CD4-positive, CD25-positive, alpha-beta regulatory T cell (primary cell): ENCODE measurements around the gene METTL25. TPM values are rescaled to one million over a fixed set of nuclear protein-coding genes. Genes with fewer than 3 reads are reported as not detected.

Experiments used
- ATAC-seq, 2 donors: fragments of 150-1000 bp; cut with Tn5 transposase; one replicate each; pipeline ENCODE4 v1.10.0; 2021; ENCODE audit warnings: low read depth in 2 of 2, moderate number of reproducible peaks in 2 of 2, moderate library complexity in 1 of 2
- DNase-seq, 3 donors: peaks; one replicate each; pipeline versions ENCODE4 v3.0.0 to v3.0.0-alpha.2; 2012 to 2022; ENCODE audit warnings: mixed read lengths in 1 of 3
- H3K27ac ChIP-seq: one replicate; pipeline ENCODE4 v1.7.0; 2013; ENCODE audit warnings: mild to moderate bottlenecking, low read length; ENCODE audit not compliant: insufficient read depth, poor library complexity, severe bottlenecking
- H3K27me3 ChIP-seq: one replicate; pipeline ENCODE4 v1.7.0; 2013; ENCODE audit warnings: low read length; ENCODE audit not compliant: control insufficient read depth, insufficient read depth
- H3K36me3 ChIP-seq: one replicate; pipeline ENCODE4 v1.7.0; 2013; ENCODE audit warnings: mild to moderate bottlenecking, low read length, moderate library complexity; ENCODE audit not compliant: control insufficient read depth, insufficient read depth
- H3K4me1 ChIP-seq: 2 replicates; pipeline ENCODE4 v1.7.0; 2013; ENCODE audit warnings: mild to moderate bottlenecking, low read length; ENCODE audit not compliant: insufficient read depth, control insufficient read depth, poor library complexity, severe bottlenecking
- H3K4me3 ChIP-seq: one replicate; pipeline ENCODE4 v1.7.0; 2013; ENCODE audit warnings: low read depth, mild to moderate bottlenecking, low read length, moderate library complexity
- H3K9me3 ChIP-seq, 2 experiments: 1 replicate in 1 of 2; 2 replicates in 1 of 2; pipeline ENCODE4 v1.7.0; 2013; ENCODE audit warnings: low read length in 2 of 2, mild to moderate bottlenecking in 1 of 2, moderate library complexity in 1 of 2; ENCODE audit not compliant: control insufficient read depth in 2 of 2
- H3K27ac Mint-ChIP-seq, 3 donors: one replicate each; pipeline ENCODE4 v1.8.0; 2020 to 2022; ENCODE audit warnings: mild to moderate bottlenecking in 3 of 3, mixed read lengths in 3 of 3, moderate library complexity in 2 of 3
- H3K27me3 Mint-ChIP-seq: one replicate; pipeline ENCODE4 v1.8.0; 2022; ENCODE audit warnings: mild to moderate bottlenecking, mixed read lengths
- H3K36me3 Mint-ChIP-seq: one replicate; pipeline ENCODE4 v1.8.0; 2020; ENCODE audit warnings: mixed read lengths
- H3K4me1 Mint-ChIP-seq, 4 donors: one replicate each; pipeline ENCODE4 v1.8.0; 2020 to 2022; ENCODE audit warnings: mixed read lengths in 4 of 4, mild to moderate bottlenecking in 1 of 4
- H3K4me3 Mint-ChIP-seq, 4 donors: one replicate each; pipeline ENCODE4 v1.8.0; 2020 to 2022; ENCODE audit warnings: mild to moderate bottlenecking in 4 of 4, mixed read lengths in 4 of 4, moderate library complexity in 3 of 4
- H3K9me3 Mint-ChIP-seq, 7 donors: one replicate each; pipeline ENCODE4 v1.8.0; 2020 to 2022; ENCODE audit warnings: mixed read lengths in 7 of 7, mild to moderate bottlenecking in 3 of 7, moderate library complexity in 2 of 7
- polyA plus RNA-seq, 4 donors: library from polyadenylated mRNA; unstranded; fragments of 300-500 nt; fragmentation: Illumina TruSeq; gene quantifications; one replicate each; pipeline ENCODE4 v1.2.3, GENCODE V29; 2021
- total RNA-seq: library from RNA; stranded (reverse); gene quantifications from one replicate; pipeline ENCODE4 v1.2.3, GENCODE V29; 2022

METTL25 gene
- total and polyA plus RNA-seq, 5 donors from 2014 or later = 12.6 to 16.1 (median 13.6) TPM

- no peaks in the 10 kb centered on the region for H3K4me1 Mint-ChIP-seq
- no peak for ATAC-seq
- no peaks in the 10 kb centered on the region for H3K36me3 ChIP-seq
- no peaks in the 10 kb centered on the region for H3K27me3 Mint-ChIP-seq
- H3K4me1 ChIP-seq = no peaks in the 10 kb centered on the region
- H3K4me3 Mint-ChIP-seq = no peak overlapping the region
- no peak overlapping the region for H3K27ac Mint-ChIP-seq
- no peak overlapping the region for H3K4me3 ChIP-seq
- H3K27ac ChIP-seq = no peak overlapping the region
- H3K36me3 Mint-ChIP-seq = no peaks in the 10 kb centered on the region
- DNase-seq = no peak
- no peaks in the 10 kb centered on the region for H3K9me3 Mint-ChIP-seq
- H3K27me3 ChIP-seq = no peaks in the 10 kb centered on the region
- H3K9me3 ChIP-seq = no peaks in the 10 kb centered on the region
Measured at GRCh38 chr12:82517808-82518207, 159.5 kb downstream of the METTL25 start.

- no peak overlapping the region for H3K4me3 Mint-ChIP-seq
- Histone ChIP-seq H3K9me3 (no peaks in the 10 kb centered on the region), H3K27ac (no peak overlapping the region), H3K27me3 (no peaks in the 10 kb centered on the region), H3K4me3 (no peak overlapping the region), H3K4me1 (no peaks in the 10 kb centered on the region), H3K36me3 (no peaks in the 10 kb centered on the region)
- ATAC-seq = no peak
- H3K36me3 Mint-ChIP-seq = no peaks in the 10 kb centered on the region
- no peak for DNase-seq
- no peaks in the 10 kb centered on the region for H3K4me1 Mint-ChIP-seq
- no peak overlapping the region for H3K27ac Mint-ChIP-seq
- no peaks in the 10 kb centered on the region for H3K27me3 Mint-ChIP-seq
- no peaks in the 10 kb centered on the region for H3K9me3 Mint-ChIP-seq
Measured at GRCh38 chr12:82519510-82519909, 161.2 kb downstream of the METTL25 start.

DNA sequence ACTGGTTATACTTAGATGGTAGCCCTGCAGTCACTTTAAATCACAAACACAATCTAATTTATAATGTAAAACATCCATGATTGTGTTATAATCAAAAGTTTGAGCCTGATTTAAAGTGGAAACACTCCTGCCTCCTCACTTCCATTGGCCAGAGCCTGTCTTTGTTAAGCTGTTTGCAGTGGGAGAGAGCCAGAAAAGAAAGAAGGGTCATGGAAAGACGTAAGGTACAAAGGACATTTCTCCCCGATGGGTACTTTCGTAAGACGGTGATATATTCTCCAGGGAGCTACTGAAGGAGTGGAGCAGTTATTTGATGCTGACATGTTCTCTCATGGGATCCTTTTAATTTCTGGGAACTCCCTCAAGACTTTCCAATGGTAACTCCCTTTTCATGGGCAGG is 164.0 kb downstream of the METTL25 start:
- Histone ChIP-seq H3K9me3 (no peaks in the 10 kb centered on the region), H3K36me3 (no peaks in the 10 kb centered on the region), H3K27me3 (no peaks in the 10 kb centered on the region), H3K27ac (no peak overlapping the region), H3K4me3 (no peak overlapping the region), H3K4me1 (no peaks in the 10 kb centered on the region)
- Mint-ChIP-seq H3K9me3 (no peaks in the 10 kb centered on the region), H3K4me1 (no peaks in the 10 kb centered on the region), H3K36me3 (no peaks in the 10 kb centered on the region), H3K27ac (no peak overlapping the region), H3K27me3 (no peaks in the 10 kb centered on the region), H3K4me3 (no peak overlapping the region)
- DNase-seq (no peak), ATAC-seq (no peak)

DNA sequence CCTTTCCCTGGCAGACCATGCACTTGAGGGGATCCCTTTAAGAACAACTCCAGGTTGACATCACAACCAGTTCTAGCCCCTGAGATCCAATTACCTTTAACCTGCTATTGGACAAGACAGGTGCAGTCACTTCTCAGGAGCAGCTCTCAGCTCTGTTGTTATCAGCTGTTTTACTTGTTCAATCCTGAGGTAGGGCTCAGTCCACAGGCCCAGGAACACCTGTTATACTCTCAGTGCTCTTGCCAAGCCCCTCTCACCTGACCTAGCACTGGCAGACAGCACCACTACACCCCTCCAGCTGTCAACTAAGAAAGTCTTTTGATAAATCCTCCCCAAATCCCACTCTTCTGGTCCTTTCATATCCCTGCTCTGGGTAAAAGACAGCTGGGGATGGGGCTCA is 164.4 kb downstream of the METTL25 start:
- Mint-ChIP-seq H3K27ac (peak overlapping the region in 1 of 3 donors; percentile 32), H3K4me1 (no peaks in the 10 kb centered on the region), H3K36me3 (no peaks in the 10 kb centered on the region), H3K27me3 (no peaks in the 10 kb centered on the region), H3K4me3 (no peak overlapping the region), H3K9me3 (no peaks in the 10 kb centered on the region)
- Histone ChIP-seq H3K9me3 (no peaks in the 10 kb centered on the region), H3K4me1 (no peaks in the 10 kb centered on the region), H3K27ac (no peak overlapping the region), H3K27me3 (no peaks in the 10 kb centered on the region), H3K4me3 (no peak overlapping the region), H3K36me3 (no peaks in the 10 kb centered on the region)
- DNase-seq (no peak), ATAC-seq (no peak)

GRCh38 chr12:82523996-82524395 is 165.7 kb downstream of the METTL25 start:
- H3K4me3 Mint-ChIP-seq = no peak overlapping the region
- ATAC-seq (no peak), DNase-seq (no peak)
- H3K36me3 Mint-ChIP-seq = no peaks in the 10 kb centered on the region
- no peak overlapping the region for H3K4me3 ChIP-seq
- no peaks in the 10 kb centered on the region for H3K27me3 ChIP-seq
- no peaks in the 10 kb centered on the region for H3K27me3 Mint-ChIP-seq
- H3K27ac ChIP-seq = no peak overlapping the region
- H3K36me3 ChIP-seq = no peaks in the 10 kb centered on the region
- no peaks in the 10 kb centered on the region for H3K4me1 ChIP-seq
- H3K9me3 Mint-ChIP-seq = no peaks in the 10 kb centered on the region
- no peaks in the 10 kb centered on the region for H3K9me3 ChIP-seq
- H3K27ac Mint-ChIP-seq = no peak overlapping the region
- H3K4me1 Mint-ChIP-seq = no peaks in the 10 kb centered on the region

DNA sequence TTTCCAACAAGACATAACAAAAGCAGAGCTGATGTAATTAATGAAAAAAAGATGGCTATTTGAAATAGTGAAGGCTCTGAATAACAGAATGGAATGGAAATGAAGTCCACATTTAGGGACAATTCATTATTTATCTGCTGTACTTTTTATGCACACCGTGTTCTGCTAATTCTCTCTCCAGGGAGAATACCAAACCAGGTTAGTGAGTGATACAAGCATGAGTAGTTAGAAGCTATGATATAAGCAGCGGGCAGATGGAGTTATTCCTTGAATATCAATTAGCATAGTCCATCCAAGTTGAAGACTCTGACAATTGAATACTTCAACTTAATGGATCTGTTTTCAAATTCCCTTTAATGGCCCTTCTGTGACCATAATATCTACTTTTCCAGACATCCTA is 166.3 kb downstream of the METTL25 start:
- DNase-seq (no peak), ATAC-seq (no peak)
- Mint-ChIP-seq H3K27me3 (no peaks in the 10 kb centered on the region), H3K4me1 (no peaks in the 10 kb centered on the region), H3K36me3 (no peaks in the 10 kb centered on the region), H3K4me3 (no peak overlapping the region), H3K27ac (no peak overlapping the region), H3K9me3 (no peaks in the 10 kb centered on the region)
- no peak overlapping the region for H3K27ac ChIP-seq
- H3K36me3 ChIP-seq = no peaks in the 10 kb centered on the region
- no peaks in the 10 kb centered on the region for H3K9me3 ChIP-seq
- H3K4me1 ChIP-seq = no peaks in the 10 kb centered on the region
- no peaks in the 10 kb centered on the region for H3K27me3 ChIP-seq
- H3K4me3 ChIP-seq = no peak overlapping the region

- H3K4me3 Mint-ChIP-seq = no peak overlapping the region
- no peaks in the 10 kb centered on the region for H3K36me3 ChIP-seq
- no peaks in the 10 kb centered on the region for H3K27me3 Mint-ChIP-seq
- no peaks in the 10 kb centered on the region for H3K4me1 ChIP-seq
- no peaks in the 10 kb centered on the region for H3K9me3 Mint-ChIP-seq
- H3K27ac Mint-ChIP-seq = no peak overlapping the region
- DNase-seq = no peak
- no peaks in the 10 kb centered on the region for H3K36me3 Mint-ChIP-seq
- ATAC-seq = no peak
- no peak overlapping the region for H3K4me3 ChIP-seq
- no peaks in the 10 kb centered on the region for H3K4me1 Mint-ChIP-seq
- H3K27ac ChIP-seq = no peak overlapping the region
- no peaks in the 10 kb centered on the region for H3K27me3 ChIP-seq
- H3K9me3 ChIP-seq = no peaks in the 10 kb centered on the region
Measured at GRCh38 chr12:82525616-82526015, 167.3 kb downstream of the METTL25 start.

DNA sequence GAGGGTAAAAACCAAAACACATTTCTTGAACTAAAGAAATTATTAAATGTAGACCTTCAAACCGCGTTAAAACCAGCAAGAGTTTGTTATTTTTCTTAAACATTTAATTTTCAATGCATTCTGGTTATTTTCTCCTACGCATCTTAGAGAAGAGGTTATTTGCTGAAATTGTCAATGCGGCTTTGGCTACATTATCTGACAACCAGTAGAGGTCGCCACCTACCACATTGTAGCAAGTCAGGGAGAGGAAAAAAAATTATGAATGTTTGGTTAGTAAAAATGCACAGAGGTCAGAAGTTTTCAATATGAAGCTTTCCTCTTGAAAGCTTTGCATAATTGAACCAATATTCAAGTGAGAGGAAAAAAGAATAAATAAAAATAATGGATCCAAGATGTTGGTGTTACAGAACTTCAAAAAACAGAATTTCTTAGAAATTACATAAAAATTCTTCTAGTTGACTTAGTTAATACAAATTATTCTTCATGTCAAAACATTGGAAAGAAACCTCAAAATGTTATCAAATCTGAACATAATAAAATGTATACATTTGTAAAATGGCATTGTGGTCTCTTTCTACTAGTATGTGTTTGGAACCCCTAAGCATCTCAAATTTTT is 168.9 kb downstream of the METTL25 start:
- no peaks in the 10 kb centered on the region for H3K4me1 ChIP-seq
- no peaks in the 10 kb centered on the region for H3K9me3 Mint-ChIP-seq
- H3K27me3 Mint-ChIP-seq = no peaks in the 10 kb centered on the region
- DNase-seq (peak in 2 of 3 donors; percentile 4 to 53), ATAC-seq (no peak)
- H3K27ac Mint-ChIP-seq = no peak overlapping the region
- no peak overlapping the region for H3K27ac ChIP-seq
- H3K4me3 Mint-ChIP-seq = no peak overlapping the region
- H3K4me1 Mint-ChIP-seq = no peaks in the 10 kb centered on the region
- H3K36me3 Mint-ChIP-seq = no peaks in the 10 kb centered on the region
- H3K9me3 ChIP-seq = no peaks in the 10 kb centered on the region
- no peaks in the 10 kb centered on the region for H3K27me3 ChIP-seq
- H3K4me3 ChIP-seq = no peak overlapping the region
- no peaks in the 10 kb centered on the region for H3K36me3 ChIP-seq
